GM19324 (cell line): ENCODE data around the gene JAKMIP2.
"Not testable (repeated sequence)": the region's sequence is repeated elsewhere in the genome, so short reads cannot be mapped to it uniquely, and the experiment has no call there.

Experiments
- ATAC-seq: cut with Tn5 transposase; IDR thresholded peaks from one replicate; pipeline ENCODE4 v1.9.1; 2021; ENCODE audit warnings: mild to moderate bottlenecking, moderate library complexity; ENCODE audit not compliant: unreplicated experiment, low FRiP score

The JAKMIP2 gene

DNA sequence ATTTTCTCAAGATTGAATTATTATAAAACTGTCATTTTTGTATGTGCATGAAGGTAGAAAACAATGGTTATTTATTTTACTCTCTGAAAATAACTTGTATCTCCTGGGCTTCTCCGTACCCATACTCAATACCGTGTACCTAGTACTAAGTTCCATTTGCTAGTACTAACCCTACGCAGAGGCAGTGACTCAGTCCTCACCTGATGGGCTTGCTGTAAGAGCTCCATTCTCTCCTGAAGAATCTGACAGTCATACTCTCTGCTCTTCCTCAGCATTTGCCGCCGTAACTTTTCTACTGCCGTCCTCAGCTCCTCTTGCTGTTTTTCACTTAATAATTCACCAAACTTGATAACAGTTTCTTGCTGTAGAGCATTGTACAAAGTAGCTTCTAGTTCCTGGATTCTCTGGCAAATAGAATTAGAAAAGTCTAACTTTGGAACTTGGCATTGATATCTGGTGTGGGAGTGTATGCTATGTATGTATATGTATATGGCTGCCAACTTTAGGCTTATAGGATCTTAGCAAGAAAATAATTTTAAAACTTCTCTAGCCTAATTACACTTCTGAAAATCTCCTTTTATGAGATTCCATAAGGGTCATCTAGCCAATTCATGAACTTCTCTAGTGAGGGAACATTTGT is 164.7 kb downstream of the JAKMIP2 start:
- no peak for ATAC-seq

GRCh38 chr5:147617191-147617606 is 165.3 kb downstream of the JAKMIP2 start:
- no peak for ATAC-seq

DNA sequence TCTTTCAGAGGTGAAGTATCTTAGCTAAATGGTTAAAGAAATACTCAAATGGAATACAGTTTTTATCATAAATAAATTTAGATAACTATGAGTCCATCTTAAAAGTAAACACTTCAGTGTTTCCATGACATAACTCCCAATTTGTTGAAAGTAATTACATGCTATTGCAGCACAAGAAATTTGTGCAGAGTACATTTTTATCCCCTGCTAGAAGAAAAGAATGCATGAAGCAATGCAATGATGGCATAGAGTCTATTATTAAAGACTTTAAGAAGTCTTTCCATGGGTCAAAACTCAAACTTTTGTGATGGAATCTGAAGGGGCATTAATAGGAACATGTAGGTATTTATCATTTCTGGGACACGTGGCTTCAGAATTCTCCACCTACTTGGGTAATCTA is 166.1 kb downstream of the JAKMIP2 start:
- no peak for ATAC-seq

- no peak for ATAC-seq
Observed at GRCh38 chr5:147613359-147613758, 169.2 kb downstream of the JAKMIP2 start.

DNA sequence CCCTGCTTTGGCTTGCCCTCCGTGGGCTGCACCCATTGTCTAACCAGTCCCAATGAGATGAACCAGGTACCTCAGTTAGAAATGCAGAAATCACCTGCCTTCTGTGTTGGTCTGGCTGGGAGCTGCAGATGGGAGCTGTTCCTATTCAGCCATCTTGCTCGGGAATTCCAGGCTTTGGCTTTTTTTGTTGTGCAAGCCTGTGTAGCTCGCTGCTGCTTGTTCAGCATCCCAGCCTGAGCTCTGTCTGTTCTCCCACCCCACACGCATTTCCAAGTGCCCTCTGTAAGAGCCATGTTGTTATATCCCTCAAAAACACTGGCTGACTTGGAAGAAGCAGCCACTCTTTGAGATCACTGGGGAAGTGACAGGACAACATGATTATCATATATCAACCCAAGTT is 171.0 kb downstream of the JAKMIP2 start:
- ATAC-seq = no peak

DNA sequence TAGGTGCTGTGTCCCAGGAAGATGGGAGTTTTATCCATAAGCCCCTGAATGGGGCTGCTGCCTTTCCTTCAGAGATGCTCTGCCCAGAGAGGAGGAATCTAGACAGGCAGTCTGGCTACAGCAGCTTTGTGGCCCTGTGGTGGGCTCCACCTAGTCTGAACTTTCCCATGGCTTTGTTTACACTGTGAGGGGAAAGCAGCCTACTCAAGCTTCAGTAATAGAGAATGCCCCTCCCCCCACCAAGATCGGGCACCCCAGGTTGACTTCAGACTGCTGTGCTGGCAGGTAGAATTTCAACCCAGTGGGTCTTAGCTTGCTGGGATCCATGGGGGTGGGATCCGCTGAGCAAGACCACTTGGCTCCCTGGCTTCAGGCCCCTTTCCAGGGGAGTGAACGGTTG is 171.7 kb downstream of the JAKMIP2 start:
- no peak for ATAC-seq

GRCh38 chr5:147601652-147602051 is 180.9 kb downstream of the JAKMIP2 start:
- ATAC-seq = peak; percentile 88

GRCh38 chr5:147591120-147591519 is 191.4 kb downstream of the JAKMIP2 start:
- no peak for ATAC-seq

DNA sequence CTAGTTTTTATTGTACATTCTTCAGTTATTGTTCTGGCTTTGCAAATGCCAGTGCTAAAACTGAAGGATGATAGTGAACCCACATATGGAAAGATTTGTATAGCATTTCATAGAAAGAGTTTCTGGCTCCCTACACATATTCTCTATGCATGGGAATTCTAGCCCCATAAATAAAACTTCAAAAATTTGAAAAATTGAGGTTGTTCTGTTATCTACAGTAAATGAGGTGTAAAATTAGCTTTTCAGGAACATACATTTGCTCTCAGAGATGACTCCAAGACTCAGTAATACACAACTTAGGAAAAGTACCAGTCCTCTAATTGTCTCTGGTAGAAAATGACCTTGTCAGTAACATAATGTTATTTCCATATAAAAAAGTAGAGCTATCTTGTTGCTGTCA is 192.4 kb downstream of the JAKMIP2 start:
- no peak for ATAC-seq

DNA sequence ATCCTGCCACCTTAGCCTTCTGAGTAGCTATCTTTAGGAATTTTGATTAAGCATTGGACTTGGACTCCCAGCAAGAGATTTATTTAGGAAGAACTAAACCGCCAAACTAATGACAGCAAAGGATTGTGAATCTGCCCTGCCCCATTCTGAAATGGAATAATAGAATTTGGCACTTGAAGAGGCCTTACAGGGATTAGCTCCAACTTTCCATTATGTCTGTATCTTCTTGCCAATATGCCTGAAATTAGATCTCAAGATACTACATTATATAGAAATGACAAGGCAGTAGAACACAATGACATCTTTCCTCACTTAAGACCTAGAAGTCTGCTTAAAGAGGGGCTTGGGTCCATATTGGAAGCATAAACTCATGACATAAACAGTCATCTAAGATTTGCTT is 195.7 kb downstream of the JAKMIP2 start:
- ATAC-seq = no peak

- no peak for ATAC-seq
Observed at GRCh38 chr5:147586221-147586620, 196.3 kb downstream of the JAKMIP2 start.

GRCh38 chr5:147582272-147582671 is 200.3 kb downstream of the JAKMIP2 start:
- not testable (repeated sequence) for ATAC-seq

- ATAC-seq = not testable (repeated sequence)
Observed at GRCh38 chr5:147580418-147580817, 202.1 kb downstream of the JAKMIP2 start.

DNA sequence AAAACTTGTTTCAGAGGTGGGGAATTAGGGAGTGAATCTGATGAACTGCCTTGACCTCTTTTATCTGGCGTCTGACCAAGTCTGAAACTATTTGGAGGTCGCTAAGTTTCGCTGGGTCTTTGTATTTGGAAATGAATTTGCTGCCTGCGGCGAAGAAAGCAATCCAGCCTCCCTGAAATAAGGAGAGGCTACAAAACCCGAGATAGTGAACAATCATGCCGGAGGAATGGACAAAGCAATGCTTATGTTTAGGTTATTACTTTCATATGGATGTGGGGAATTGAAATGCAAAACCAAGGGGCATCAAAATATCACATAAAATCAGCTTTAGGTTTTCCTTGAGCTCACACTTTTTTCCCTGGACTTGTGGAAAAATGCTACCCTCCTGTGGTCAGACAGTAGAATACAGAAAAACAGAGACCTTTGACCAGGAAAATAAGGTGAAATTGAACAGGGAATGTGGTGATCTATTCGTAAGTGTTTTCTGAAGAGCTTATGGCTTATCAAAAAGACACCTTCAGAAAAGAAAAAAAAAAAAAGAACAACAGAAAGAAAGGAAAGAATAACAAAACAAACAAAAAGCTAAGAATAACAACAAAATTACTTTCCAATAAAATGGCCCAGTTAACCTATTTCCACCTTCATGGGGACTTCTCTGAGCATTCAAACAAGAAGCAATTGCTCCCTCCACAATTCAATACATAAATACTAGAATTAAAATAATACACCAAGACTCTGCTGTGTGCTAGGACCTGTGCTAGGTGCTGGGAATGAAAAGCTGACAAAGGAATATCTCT is 204.1 kb downstream of the JAKMIP2 start:
- no peak for ATAC-seq

DNA sequence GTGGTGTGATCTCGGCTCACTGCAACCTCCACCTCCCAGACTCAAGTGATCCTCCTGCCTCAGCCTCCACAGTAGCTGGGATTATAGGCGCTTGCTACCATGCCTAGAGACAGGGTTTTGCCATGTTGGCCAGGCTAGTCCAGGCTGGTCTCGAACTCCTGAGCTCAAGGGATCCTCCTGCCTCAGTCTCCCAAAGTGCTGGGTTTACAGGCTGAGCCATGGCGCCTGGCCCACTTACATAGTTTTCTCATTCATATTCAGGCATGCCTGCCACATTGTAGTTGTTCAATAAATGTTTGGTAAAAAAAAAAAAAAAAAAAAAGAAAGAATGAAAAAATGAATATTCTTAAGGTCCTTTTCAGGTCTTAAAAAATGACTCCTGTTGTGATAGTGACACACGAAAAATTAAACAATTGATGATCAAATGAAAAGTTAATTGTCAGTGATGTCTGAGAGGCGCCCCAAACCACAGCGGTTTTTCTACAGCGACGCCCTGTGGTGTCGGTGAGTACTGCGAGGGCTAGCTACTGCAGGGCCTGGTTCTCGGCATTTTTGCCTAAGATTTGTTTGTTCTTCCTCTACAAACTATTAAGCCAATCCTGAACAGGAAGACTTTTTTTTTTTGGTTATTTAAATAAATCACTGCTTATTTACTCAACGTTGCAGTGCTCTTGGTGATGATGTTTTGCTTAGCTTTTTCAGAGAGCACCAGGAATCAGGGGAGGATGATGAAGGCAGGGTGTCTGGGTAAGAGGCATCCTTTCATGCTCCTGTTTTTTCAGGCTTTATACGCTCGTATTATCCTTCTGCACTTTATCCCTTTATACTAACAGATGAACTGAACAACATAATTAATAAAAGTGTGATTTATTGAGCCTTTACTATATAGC is 205.6 kb downstream of the JAKMIP2 start:
- peak; percentile 75 for ATAC-seq

DNA sequence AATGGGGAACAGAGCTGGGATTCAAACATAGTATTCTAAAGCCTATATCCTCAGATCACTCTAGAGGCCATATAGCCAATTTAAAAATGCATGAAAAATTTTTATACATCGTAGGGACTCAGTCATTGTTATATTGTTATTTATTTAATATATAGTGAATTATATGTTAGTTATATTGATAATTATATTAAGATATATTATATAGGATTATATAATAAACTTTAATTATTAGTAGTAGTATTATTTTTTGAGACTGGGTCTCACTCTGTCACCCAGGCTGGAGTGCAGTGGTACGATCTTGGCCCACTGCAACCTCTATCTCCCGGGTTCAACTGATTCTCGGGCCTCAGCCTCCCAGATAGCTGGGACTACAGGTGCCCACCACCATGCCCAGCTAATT is 206.9 kb downstream of the JAKMIP2 start:
- ATAC-seq = no peak

- ATAC-seq = no peak
Observed at GRCh38 chr5:147573211-147573610, 209.3 kb downstream of the JAKMIP2 start.

- no peak for ATAC-seq
Observed at GRCh38 chr5:147568710-147569406, 213.7 kb downstream of the JAKMIP2 start.

DNA sequence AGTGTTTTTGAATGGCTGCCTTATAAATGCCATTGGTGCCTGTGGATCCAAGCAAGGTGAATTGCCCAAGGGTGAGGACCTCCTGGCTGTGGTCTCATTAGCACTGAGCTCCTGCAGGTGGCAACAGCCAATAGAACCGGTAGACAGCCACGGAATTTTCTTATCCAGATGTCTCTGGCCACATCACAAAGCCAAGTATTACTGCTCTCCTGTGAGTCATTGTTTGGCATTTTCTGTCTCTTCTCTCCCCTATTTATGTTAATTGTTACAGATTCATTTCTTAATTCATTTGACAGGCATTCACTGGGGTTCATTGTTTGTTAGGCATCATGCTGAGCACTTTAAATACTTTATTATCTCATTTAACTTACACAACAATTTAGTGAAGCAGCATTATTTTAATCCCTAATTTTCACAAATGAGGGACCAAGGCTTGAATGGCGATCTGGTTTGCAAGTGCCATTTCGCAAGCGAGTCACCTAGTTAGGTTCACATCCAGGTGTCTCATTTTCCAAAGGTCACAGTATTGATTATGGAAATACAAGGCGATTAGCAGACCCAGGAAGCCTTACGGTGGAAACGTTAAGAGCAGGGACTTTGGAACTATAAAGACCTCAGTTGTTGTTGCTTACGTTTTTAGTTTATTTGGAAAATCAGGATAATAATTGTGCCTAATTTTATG is 214.5 kb downstream of the JAKMIP2 start:
- no peak for ATAC-seq

DNA sequence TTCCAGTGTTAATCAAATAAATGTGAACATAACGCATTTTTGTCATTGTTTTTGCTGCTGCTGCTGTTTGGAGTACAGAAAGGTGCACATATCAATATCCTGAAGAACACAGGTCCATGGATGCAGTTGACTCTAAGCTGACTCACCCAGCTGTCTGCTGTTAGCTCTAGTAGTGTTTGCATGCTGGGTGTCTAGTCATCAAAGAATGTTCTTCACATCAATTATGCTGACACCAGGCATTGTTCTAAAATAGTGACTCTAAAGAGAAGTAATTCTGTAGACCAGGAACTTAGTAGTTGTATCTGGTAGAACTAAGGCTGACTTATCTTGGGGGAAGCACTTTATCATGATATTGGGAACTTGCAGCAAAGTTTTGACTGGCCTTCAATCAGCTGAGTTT is 217.0 kb downstream of the JAKMIP2 start:
- no peak for ATAC-seq
